Measurements from ENCODE around the gene AIDA. TPM values are rescaled to one million over a fixed set of nuclear protein-coding genes. Genes with fewer than 3 reads are reported as not detected.
A peak's percentile ranks its signal among the peaks of the same experiment; 100 is the strongest.

Gene AIDA
- total and polyA plus RNA-seq, 2 donors (not counting 1 experiment from before 2014, with no cell fraction given) = 67.9 to 153 TPM

GRCh38 chr1:222627232-222627631 lies 85.1 kb downstream of the AIDA start:
- H3K4me3 ChIP-seq (replicated peaks in 1 of 4; ENCODE audit: control extremely low read depth in 1 of 4, insufficient read depth in 1 of 4, low read depth in 3 of 4, low read length in 4 of 4) = no peak overlapping the region
- no peak overlapping the region for H3K27ac ChIP-seq (ENCODE audit: insufficient read depth, low read length)
- peaks cover 10% of the 10 kb centered on the region for H3K36me3 ChIP-seq (ENCODE audit: control insufficient read depth, insufficient read depth, low read length)
- no peaks in the 10 kb centered on the region for H3K27me3 ChIP-seq (ENCODE audit: control insufficient read depth, insufficient read depth, low read length)
- H3K4me2 ChIP-seq (ENCODE audit: extremely low read depth, insufficient read depth, low read length) = no peak overlapping the region
- no peaks in the 10 kb centered on the region for H3K79me2 ChIP-seq (ENCODE audit: control insufficient read depth, insufficient read depth, low read length)
- H3K4me1 ChIP-seq (ENCODE audit: control insufficient read depth, extremely low read depth, insufficient read depth, low read length) = no peaks in the 10 kb centered on the region
- no peak overlapping the region for H2AFZ ChIP-seq (ENCODE audit: low read length)
- H3K9me3 ChIP-seq (ENCODE audit: control insufficient read depth, insufficient read depth, low read depth, low read length) = no peaks in the 10 kb centered on the region
- H4K20me1 ChIP-seq (ENCODE audit: control insufficient read depth, extremely low read depth, insufficient read depth, low read length) = no peaks in the 10 kb centered on the region
- TF ChIP-seq CTCF (conservative IDR thresholded peaks at IDR 0.05 in 1 of 2, IDR thresholded peaks at IDR 0.05 in 1 of 2; ENCODE audit: low read depth in 1 of 2, low read length in 2 of 2) (no peak), EZH2 (IDR thresholded peaks at IDR 0.05; ENCODE audit: low read length, missing control alignments) (no peak)
- H3K9ac ChIP-seq (ENCODE audit: insufficient read depth, low read length) = no peak overlapping the region
- peak in 1 of 2 donors; percentile 73 for DNase-seq (ENCODE audit: low read depth in 2 of 2)

- no peak overlapping the region for H3K4me2 ChIP-seq (ENCODE audit: extremely low read depth, insufficient read depth, low read length)
- H3K4me1 ChIP-seq (ENCODE audit: control insufficient read depth, extremely low read depth, insufficient read depth, low read length) = peaks cover 3% of the 10 kb centered on the region
- H2AFZ ChIP-seq (ENCODE audit: low read length) = no peak overlapping the region
- peaks cover 5% of the 10 kb centered on the region for H3K79me2 ChIP-seq (ENCODE audit: control insufficient read depth, insufficient read depth, low read length)
- H3K9me3 ChIP-seq (ENCODE audit: control insufficient read depth, insufficient read depth, low read depth, low read length) = no peaks in the 10 kb centered on the region
- H3K9ac ChIP-seq (ENCODE audit: insufficient read depth, low read length) = no peak overlapping the region
- H3K4me3 ChIP-seq (replicated peaks in 1 of 4; ENCODE audit: control extremely low read depth in 1 of 4, insufficient read depth in 1 of 4, low read depth in 3 of 4, low read length in 4 of 4) = no peak overlapping the region
- H3K36me3 ChIP-seq (ENCODE audit: control insufficient read depth, insufficient read depth, low read length) = peaks cover 4% of the 10 kb centered on the region
- H4K20me1 ChIP-seq (ENCODE audit: control insufficient read depth, extremely low read depth, insufficient read depth, low read length) = no peaks in the 10 kb centered on the region
- TF ChIP-seq EZH2 (IDR thresholded peaks at IDR 0.05; ENCODE audit: low read length, missing control alignments) (no peak), CTCF (conservative IDR thresholded peaks at IDR 0.05 in 1 of 2, IDR thresholded peaks at IDR 0.05 in 1 of 2; ENCODE audit: low read depth in 1 of 2, low read length in 2 of 2) (no peak)
- H3K27me3 ChIP-seq (ENCODE audit: control insufficient read depth, insufficient read depth, low read length) = no peaks in the 10 kb centered on the region
- no peak overlapping the region for H3K27ac ChIP-seq (ENCODE audit: insufficient read depth, low read length)
- no peak for DNase-seq (ENCODE audit: low read depth in 2 of 2)
Observed at GRCh38 chr1:222624214-222624613, 88.1 kb downstream of the AIDA start.

GRCh38 chr1:222623458-222623857 lies 88.8 kb downstream of the AIDA start:
- Histone ChIP-seq H3K27ac (ENCODE audit: insufficient read depth, low read length) (no peak overlapping the region), H3K36me3 (ENCODE audit: control insufficient read depth, insufficient read depth, low read length) (peaks cover 4% of the 10 kb centered on the region), H3K79me2 (ENCODE audit: control insufficient read depth, insufficient read depth, low read length) (peaks cover 13% of the 10 kb centered on the region), H3K9me3 (ENCODE audit: control insufficient read depth, insufficient read depth, low read depth, low read length) (no peaks in the 10 kb centered on the region), H3K9ac (ENCODE audit: insufficient read depth, low read length) (no peak overlapping the region), H4K20me1 (ENCODE audit: control insufficient read depth, extremely low read depth, insufficient read depth, low read length) (no peaks in the 10 kb centered on the region), H3K4me1 (ENCODE audit: control insufficient read depth, extremely low read depth, insufficient read depth, low read length) (peaks cover 3% of the 10 kb centered on the region), H3K4me2 (ENCODE audit: extremely low read depth, insufficient read depth, low read length) (no peak overlapping the region), H3K27me3 (ENCODE audit: control insufficient read depth, insufficient read depth, low read length) (no peaks in the 10 kb centered on the region), H2AFZ (ENCODE audit: low read length) (no peak overlapping the region), H3K4me3 (replicated peaks in 1 of 4; ENCODE audit: control extremely low read depth in 1 of 4, insufficient read depth in 1 of 4, low read depth in 3 of 4, low read length in 4 of 4) (no peak overlapping the region)
- TF ChIP-seq EZH2 (IDR thresholded peaks at IDR 0.05; ENCODE audit: low read length, missing control alignments) (no peak), CTCF (conservative IDR thresholded peaks at IDR 0.05 in 1 of 2, IDR thresholded peaks at IDR 0.05 in 1 of 2; ENCODE audit: low read depth in 1 of 2, low read length in 2 of 2) (no peak)
- DNase-seq (ENCODE audit: low read depth in 2 of 2) = no peak

All from fibroblast of lung (primary cell).